NCI-H748 (cell line): ENCODE measurements around the gene MTMR10.
A peak's percentile ranks its signal among the peaks of the same experiment; 100 is the strongest.

Experiments used
- DNase-seq: peaks from one replicate; lab custom pipeline; 2025; ENCODE audit not compliant: unreplicated experiment; lab: John Stamatoyannopoulos, UW

The MTMR10 gene

DNA sequence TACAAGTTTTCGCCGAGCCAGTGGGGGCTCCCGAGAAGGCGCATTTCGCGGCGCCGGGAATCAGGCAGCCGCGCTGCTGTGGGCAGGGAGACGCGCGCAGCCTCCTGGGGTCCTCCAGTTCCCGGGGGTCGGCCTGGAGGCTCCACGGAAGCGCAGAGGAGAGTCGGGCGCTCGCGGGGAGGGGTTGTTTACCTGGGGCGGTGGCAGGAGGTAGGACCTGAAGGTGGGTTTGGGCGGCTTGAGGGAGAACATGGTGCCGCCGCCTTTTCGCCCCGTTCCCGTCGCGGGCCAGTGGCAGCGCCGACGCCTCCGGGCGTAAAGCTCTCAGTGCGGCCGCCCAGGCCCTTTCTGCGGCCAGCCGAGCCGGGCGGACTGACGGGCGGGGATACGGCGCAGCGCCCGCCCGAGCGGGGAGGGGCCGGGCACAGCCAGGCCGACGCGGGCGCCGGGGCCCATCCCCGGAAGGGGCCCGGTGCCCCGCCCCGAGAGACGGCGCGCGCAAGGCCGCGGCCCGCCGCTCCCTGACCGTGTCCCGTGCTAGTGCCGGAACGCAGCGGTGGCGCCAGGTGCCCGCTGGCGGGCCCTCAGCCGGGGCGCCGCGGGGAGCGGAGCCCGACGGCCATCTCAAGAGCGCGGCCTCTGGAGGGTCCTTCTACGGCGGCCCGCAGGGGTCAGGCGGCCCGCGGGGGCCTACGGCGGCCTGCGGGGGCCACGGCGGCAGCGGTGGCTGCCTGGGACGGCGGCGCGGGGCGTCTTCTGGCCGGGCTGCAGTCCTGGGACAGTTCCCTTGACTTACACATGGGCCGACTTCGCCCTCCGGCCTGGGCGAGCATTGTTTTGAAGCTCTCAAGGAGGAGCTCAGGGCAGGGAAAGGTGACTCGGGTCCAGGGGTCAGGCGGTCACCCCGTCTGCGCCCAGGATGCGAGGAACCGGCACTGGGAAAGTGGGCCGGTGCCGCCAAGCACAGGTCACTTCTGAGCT lies at the start of gene MTMR10:
Gene MTMR10 (minus strand): TSS at position 374 of the 981 bp plus-strand sequence. CDS start 122 bp downstream, at position 252.
- DNase-seq = peak; percentile 68

GRCh38 chr15:31040611-31041010 lies 49.2 kb upstream of the MTMR10 start:
- DNase-seq = no peak

GRCh38 chr15:31039961-31040360 lies 48.5 kb upstream of the MTMR10 start:
- DNase-seq = no peak

- DNase-seq = no peak
Observed at GRCh38 chr15:31037731-31038477, 46.5 kb upstream of the MTMR10 start.

DNA sequence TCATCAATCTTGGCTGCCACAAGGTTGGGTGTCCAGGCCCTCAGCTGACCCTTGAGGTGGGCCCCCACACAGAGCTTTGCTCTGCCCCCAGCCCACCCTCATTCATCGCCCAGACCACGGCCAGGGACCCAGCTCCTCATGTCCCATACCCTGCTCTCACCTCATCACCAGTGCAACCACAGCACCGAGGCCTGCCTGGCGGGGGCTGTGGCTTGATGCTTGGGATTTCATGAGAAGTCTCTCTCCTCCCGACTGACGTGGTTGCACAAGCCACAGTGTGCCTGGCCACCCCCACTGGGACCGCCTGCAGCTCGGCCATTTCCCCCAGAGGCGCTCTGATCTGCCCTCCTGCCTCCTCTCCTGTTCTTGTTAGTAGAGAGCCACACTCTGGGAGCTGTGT lies 45.4 kb upstream of the MTMR10 start:
- no peak for DNase-seq

DNA sequence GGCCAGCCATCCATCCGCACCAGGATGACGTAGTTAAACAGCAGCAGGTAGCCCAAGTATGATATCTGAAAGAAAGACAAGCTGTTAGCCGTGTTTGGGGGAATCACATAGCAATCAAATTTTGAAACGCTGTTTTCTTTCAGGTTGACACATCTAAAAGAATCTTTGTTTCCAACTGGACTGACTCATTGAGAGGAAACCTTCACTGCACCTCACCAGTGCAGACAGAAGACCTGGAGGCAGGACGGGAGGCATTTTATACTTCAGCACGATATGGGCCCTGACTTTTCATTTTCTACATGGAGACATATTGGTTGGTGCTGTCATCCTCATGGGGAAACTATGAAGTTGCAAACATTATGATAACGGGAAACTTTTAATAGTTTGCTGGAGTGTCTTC lies 44.2 kb upstream of the MTMR10 start:
- no peak for DNase-seq

DNA sequence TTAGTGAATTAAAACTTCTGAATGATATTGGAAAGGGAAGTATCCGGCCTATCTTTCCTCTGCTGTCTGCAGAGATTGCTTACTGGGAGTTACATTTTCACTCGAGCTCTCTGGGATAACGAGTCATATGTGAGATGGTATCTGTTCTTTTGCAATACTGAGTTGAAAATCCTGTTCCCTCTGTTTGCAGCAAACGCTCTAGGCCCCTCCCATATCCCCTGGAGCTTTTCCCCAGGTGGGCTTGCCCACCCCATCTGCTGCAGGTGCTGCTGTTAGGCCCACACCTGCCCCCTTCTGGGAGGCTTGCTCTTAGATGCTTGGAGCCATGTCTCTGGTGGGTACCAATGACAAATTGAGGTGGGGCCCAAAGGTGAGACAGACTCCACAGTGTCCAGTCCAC lies 42.7 kb upstream of the MTMR10 start:
- peak; percentile 0 for DNase-seq

- no peak for DNase-seq
Observed at GRCh38 chr15:31032961-31033371, 41.5 kb upstream of the MTMR10 start.

- no peak for DNase-seq
Observed at GRCh38 chr15:31031471-31032067, 40.1 kb upstream of the MTMR10 start.

GRCh38 chr15:31027910-31028578 lies 36.6 kb upstream of the MTMR10 start:
- DNase-seq = no peak

GRCh38 chr15:31025996-31026395 lies 34.6 kb upstream of the MTMR10 start:
- DNase-seq = no peak

DNA sequence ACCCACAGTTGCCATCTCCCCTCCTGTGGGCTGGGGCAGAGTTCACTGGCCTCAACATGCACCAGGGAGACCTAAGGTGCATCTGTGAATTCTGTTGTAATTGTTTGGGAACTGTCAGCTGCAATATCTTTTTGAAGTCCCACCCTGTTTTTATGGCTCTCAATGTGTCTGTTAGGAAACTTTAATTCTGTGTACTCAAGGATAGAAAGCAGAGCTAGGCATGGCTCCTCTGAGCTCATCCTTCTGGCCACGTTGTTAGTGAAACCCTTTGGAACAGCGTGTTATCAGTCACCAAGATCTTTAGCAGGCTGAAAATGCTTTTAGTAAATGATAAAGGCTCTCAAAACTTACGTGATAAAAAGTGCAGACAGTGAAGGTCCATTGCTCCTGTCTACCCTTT lies 33.6 kb upstream of the MTMR10 start:
- no peak for DNase-seq

- no peak for DNase-seq
Observed at GRCh38 chr15:31024330-31024729, 32.9 kb upstream of the MTMR10 start.

GRCh38 chr15:31023841-31024240 lies 32.4 kb upstream of the MTMR10 start:
- DNase-seq = no peak

- no peak for DNase-seq
Observed at GRCh38 chr15:31021067-31021665, 29.7 kb upstream of the MTMR10 start.

GRCh38 chr15:31020542-31020941 lies 29.1 kb upstream of the MTMR10 start:
- DNase-seq = no peak

GRCh38 chr15:31019986-31020385 lies 28.6 kb upstream of the MTMR10 start:
- no peak for DNase-seq

DNA sequence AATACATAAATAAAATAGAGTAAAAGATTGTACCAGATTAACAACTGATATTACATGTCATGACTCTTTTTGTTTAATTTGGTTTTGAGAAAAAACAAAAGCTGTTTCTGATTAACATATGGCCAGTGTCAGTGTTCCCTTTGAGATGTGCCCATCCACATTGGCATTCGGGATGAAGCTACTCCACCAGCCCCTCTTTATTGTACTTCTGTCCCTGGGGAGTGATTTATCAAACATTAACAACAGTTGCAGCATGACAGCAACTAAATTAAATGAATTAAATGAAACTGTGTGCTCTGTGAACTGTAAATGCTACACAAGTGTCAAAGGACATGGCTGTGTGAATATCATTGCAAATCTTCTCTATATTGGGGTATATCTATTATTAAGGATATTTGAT lies 25.9 kb upstream of the MTMR10 start:
- no peak for DNase-seq

- no peak for DNase-seq
Observed at GRCh38 chr15:31016446-31016915, 25.1 kb upstream of the MTMR10 start.

DNA sequence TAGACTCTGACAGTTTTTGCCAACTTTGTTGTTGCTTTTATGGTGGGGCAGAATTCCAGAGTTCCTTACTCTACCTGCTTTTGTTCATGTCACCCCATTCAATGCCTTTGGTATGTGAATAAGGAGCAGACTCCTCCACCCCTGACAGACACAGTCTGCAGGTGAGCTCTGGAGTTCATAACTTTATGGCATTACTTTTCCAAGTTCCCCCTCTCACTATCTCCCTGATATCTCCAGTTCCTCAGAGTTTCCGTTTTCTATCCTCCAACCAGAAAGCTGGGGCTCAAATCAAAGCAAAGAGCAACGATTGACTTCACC lies 23.1 kb upstream of the MTMR10 start:
- DNase-seq = no peak
